ENCODE data around the gene ESR1.
"Not testable (repeated sequence)": the region's sequence is repeated elsewhere in the genome, so short reads cannot be mapped to it uniquely, and the experiment has no call there.

Gene ESR1

GRCh38 chr6:151835396-151835795 lies 27.9 kb downstream of the ESR1 start:
- DNase-seq (ENCODE audit: low read depth in 2 of 2), result no peak
- no peak for TF ChIP-seq CTCF (IDR thresholded peaks at IDR 0.05; ENCODE audit: low read depth, low read length)

GRCh38 chr6:151837223-151837622 lies 29.7 kb downstream of the ESR1 start:
- no peak for DNase-seq (ENCODE audit: low read depth in 2 of 2)
- H3K4me3 ChIP-seq (replicated peaks in 1 of 2; ENCODE audit: low read depth in 2 of 2, low read length in 2 of 2), result no peak overlapping the region
- no peak for TF ChIP-seq CTCF (IDR thresholded peaks at IDR 0.05; ENCODE audit: low read depth, low read length)

More at GRCh38 chr6:151835396-151835795, 27.9 kb downstream of the ESR1 start:
- H3K4me3 ChIP-seq (replicated peaks in 1 of 2; ENCODE audit: low read depth in 2 of 2, low read length in 2 of 2), result no peak overlapping the region

GRCh38 chr6:151842816-151843215 lies 35.3 kb downstream of the ESR1 start:
- no peak for TF ChIP-seq CTCF (IDR thresholded peaks at IDR 0.05; ENCODE audit: low read depth, low read length)
- H3K4me3 ChIP-seq (replicated peaks in 1 of 2; ENCODE audit: low read depth in 2 of 2, low read length in 2 of 2), result no peak overlapping the region
- peak in 1 of 2 donors; percentile 29 for DNase-seq (ENCODE audit: low read depth in 2 of 2)

DNA sequence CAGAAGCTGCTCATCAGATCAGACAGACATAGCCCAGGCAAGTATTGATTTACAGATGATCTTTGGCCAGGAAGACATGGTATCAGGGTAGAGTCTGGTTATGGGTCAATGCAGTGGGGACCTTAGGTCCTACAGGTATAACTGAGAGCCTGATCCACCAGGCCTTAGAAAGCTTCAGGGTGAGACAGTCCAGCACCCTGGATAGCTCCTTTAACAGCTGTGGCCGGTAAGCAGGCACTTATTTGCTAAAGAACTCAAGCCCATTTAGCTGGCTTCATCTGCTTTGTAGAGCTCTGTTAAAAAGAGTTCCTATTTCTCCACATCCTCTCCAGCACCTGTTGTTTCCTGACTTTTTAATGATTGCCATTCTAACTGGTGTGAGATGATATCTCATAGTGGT lies 39.6 kb downstream of the ESR1 start:
- H3K4me3 ChIP-seq (replicated peaks in 1 of 2; ENCODE audit: low read depth in 2 of 2, low read length in 2 of 2), result no peak overlapping the region
- DNase-seq (ENCODE audit: low read depth in 2 of 2), result peak; percentile 59 to 67
- no peak for TF ChIP-seq CTCF (IDR thresholded peaks at IDR 0.05; ENCODE audit: low read depth, low read length)

DNA sequence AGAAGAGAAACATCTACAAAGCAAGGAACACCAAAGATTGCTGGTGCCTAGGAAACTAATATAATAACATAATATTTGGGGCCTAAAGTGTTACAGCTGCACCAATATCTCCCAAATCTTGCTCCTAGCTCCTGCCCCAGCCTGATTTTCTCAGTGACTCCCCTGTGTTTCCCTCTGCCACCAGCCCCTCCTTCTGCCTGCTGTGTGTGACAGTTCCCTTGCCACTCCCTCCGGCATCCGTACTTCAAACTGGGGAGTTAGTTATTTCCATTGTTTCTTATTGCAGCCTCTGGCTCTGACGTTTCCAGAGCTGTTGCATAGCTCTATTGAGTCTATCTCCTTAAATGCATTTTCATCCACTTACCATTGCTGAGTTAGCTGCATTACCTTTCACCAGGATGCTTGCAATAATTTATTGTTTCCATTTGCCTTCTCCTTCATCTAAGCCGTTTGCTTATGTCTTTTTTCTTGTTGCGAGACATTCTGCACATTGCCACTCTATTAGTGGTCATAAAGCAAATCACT lies 43.1 kb downstream of the ESR1 start:
- DNase-seq (ENCODE audit: low read depth in 2 of 2), result no peak
- TF ChIP-seq CTCF (IDR thresholded peaks at IDR 0.05; ENCODE audit: low read depth, low read length), result no peak
- no peak overlapping the region for H3K4me3 ChIP-seq (replicated peaks in 1 of 2; ENCODE audit: low read depth in 2 of 2, low read length in 2 of 2)

GRCh38 chr6:151858294-151858693 lies 50.8 kb downstream of the ESR1 start:
- no peak for DNase-seq (ENCODE audit: low read depth in 2 of 2)
- no peak overlapping the region for H3K4me3 ChIP-seq (replicated peaks in 1 of 2; ENCODE audit: low read depth in 2 of 2, low read length in 2 of 2)
- TF ChIP-seq CTCF (IDR thresholded peaks at IDR 0.05; ENCODE audit: low read depth, low read length), result no peak

GRCh38 chr6:151862461-151862860 lies 55.0 kb downstream of the ESR1 start:
- TF ChIP-seq CTCF (IDR thresholded peaks at IDR 0.05; ENCODE audit: low read depth, low read length), result no peak
- DNase-seq (ENCODE audit: low read depth in 2 of 2), result no peak
- no peak overlapping the region for H3K4me3 ChIP-seq (replicated peaks in 1 of 2; ENCODE audit: low read depth in 2 of 2, low read length in 2 of 2)

DNA sequence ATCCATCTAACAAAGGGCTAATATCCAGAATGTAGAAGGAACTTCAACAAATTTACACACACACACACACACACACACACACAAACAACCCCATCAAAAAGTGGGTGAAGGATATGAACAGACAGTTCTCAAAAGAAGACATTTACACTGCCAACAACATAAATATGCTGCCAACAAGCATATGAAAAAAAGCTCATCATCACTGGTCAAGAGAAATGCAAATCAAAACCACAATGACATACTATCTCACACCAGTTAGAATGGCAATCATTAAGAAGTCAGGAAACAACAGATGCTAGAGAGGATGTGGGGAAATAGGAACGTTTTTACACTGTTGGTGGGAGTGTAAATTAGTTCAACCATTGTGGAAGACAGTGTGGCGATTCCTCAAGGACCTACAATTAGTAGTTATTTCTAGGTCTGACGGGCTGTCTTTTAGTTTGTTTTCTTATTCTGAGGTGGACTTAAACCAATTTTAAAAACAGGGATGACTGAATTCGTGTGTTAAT lies 59.9 kb downstream of the ESR1 start:
- DNase-seq (ENCODE audit: low read depth in 2 of 2); H3K4me3 ChIP-seq (replicated peaks in 1 of 2; ENCODE audit: low read depth in 2 of 2, low read length in 2 of 2): not testable (repeated sequence)

Data from cardiac fibroblast (primary cell).